CD4-positive, CD25-positive, alpha-beta regulatory T cell (primary cell): Measurements from ENCODE around the gene EBF4. TPM values are rescaled to one million over a fixed set of nuclear protein-coding genes. Genes with fewer than 3 reads are reported as not detected.
A peak's percentile ranks its signal among the peaks of the same experiment; 100 is the strongest.

Experiments
- ATAC-seq, 2 donors: fragments of 150-1000 bp; cut with Tn5 transposase; one replicate each; pipeline ENCODE4 v1.10.0; 2021; ENCODE audit warnings: low read depth in 2 of 2, moderate number of reproducible peaks in 2 of 2, moderate library complexity in 1 of 2
- DNase-seq, 3 donors: peaks; one replicate each; pipeline versions ENCODE4 v3.0.0 to v3.0.0-alpha.2; 2012 to 2022; ENCODE audit warnings: mixed read lengths in 1 of 3
- H3K27ac ChIP-seq: one replicate; pipeline ENCODE4 v1.7.0; 2013; ENCODE audit warnings: mild to moderate bottlenecking, low read length; ENCODE audit not compliant: insufficient read depth, poor library complexity, severe bottlenecking
- H3K27me3 ChIP-seq: one replicate; pipeline ENCODE4 v1.7.0; 2013; ENCODE audit warnings: low read length; ENCODE audit not compliant: control insufficient read depth, insufficient read depth
- H3K36me3 ChIP-seq: one replicate; pipeline ENCODE4 v1.7.0; 2013; ENCODE audit warnings: mild to moderate bottlenecking, low read length, moderate library complexity; ENCODE audit not compliant: control insufficient read depth, insufficient read depth
- H3K4me1 ChIP-seq: 2 replicates; pipeline ENCODE4 v1.7.0; 2013; ENCODE audit warnings: mild to moderate bottlenecking, low read length; ENCODE audit not compliant: insufficient read depth, control insufficient read depth, poor library complexity, severe bottlenecking
- H3K4me3 ChIP-seq: one replicate; pipeline ENCODE4 v1.7.0; 2013; ENCODE audit warnings: low read depth, mild to moderate bottlenecking, low read length, moderate library complexity
- H3K9me3 ChIP-seq, 2 experiments: 1 replicate in 1 of 2; 2 replicates in 1 of 2; pipeline ENCODE4 v1.7.0; 2013; ENCODE audit warnings: low read length in 2 of 2, mild to moderate bottlenecking in 1 of 2, moderate library complexity in 1 of 2; ENCODE audit not compliant: control insufficient read depth in 2 of 2
- H3K27ac Mint-ChIP-seq, 3 donors: one replicate each; pipeline ENCODE4 v1.8.0; 2020 to 2022; ENCODE audit warnings: mild to moderate bottlenecking in 3 of 3, mixed read lengths in 3 of 3, moderate library complexity in 2 of 3
- H3K27me3 Mint-ChIP-seq: one replicate; pipeline ENCODE4 v1.8.0; 2022; ENCODE audit warnings: mild to moderate bottlenecking, mixed read lengths
- H3K36me3 Mint-ChIP-seq: one replicate; pipeline ENCODE4 v1.8.0; 2020; ENCODE audit warnings: mixed read lengths
- H3K4me1 Mint-ChIP-seq, 4 donors: one replicate each; pipeline ENCODE4 v1.8.0; 2020 to 2022; ENCODE audit warnings: mixed read lengths in 4 of 4, mild to moderate bottlenecking in 1 of 4
- H3K4me3 Mint-ChIP-seq, 4 donors: one replicate each; pipeline ENCODE4 v1.8.0; 2020 to 2022; ENCODE audit warnings: mild to moderate bottlenecking in 4 of 4, mixed read lengths in 4 of 4, moderate library complexity in 3 of 4
- H3K9me3 Mint-ChIP-seq, 7 donors: one replicate each; pipeline ENCODE4 v1.8.0; 2020 to 2022; ENCODE audit warnings: mixed read lengths in 7 of 7, mild to moderate bottlenecking in 3 of 7, moderate library complexity in 2 of 7
- polyA plus RNA-seq, 4 donors: library from polyadenylated mRNA; unstranded; fragments of 300-500 nt; fragmentation: Illumina TruSeq; gene quantifications; one replicate each; pipeline ENCODE4 v1.2.3, GENCODE V29; 2021
- total RNA-seq: library from RNA; stranded (reverse); gene quantifications from one replicate; pipeline ENCODE4 v1.2.3, GENCODE V29; 2022

EBF4 gene
- total and polyA plus RNA-seq, 5 donors from 2014 or later = 0.36 to 1.8 (median 0.76) TPM; not detected in 2

DNA sequence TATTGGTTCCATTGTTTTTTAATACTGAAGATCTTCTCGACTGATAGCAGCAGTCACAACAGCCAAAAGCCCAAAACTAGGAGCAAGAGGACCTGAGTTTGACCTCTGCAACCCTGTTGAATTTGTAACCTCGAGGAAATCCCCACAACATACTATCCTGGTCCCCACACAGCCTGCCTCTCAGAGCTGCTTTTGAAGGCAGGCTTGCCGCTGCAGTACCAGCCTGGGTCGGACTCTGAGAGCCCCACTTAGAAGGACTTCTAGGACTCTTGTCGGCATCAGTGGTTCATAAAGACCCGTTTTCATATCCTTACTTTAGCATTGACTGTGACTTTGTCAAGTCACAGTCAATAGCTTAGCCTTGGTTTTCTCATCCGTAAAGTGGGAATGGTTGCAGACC is 49.3 kb downstream of the EBF4 start:
- H3K4me3 ChIP-seq = peak overlapping the region; percentile 76
- H3K9me3 ChIP-seq = no peaks in the 10 kb centered on the region
- Mint-ChIP-seq H3K27me3 (peaks cover 8% of the 10 kb centered on the region), H3K9me3 (no peaks in the 10 kb centered on the region), H3K4me3 (peak overlapping the region; percentile 51 to 78 (median 62)), H3K4me1 (peaks cover 11 to 56% (median 38%) of the 10 kb centered on the region in 4 donors), H3K27ac (peak overlapping the region; percentile 93 to 99 (median 94)), H3K36me3 (no peaks in the 10 kb centered on the region)
- peaks cover 29% of the 10 kb centered on the region for H3K4me1 ChIP-seq
- ATAC-seq = no peak
- no peaks in the 10 kb centered on the region for H3K27me3 ChIP-seq
- DNase-seq = no peak
- no peaks in the 10 kb centered on the region for H3K36me3 ChIP-seq
- peak overlapping the region; percentile 63 for H3K27ac ChIP-seq

DNA sequence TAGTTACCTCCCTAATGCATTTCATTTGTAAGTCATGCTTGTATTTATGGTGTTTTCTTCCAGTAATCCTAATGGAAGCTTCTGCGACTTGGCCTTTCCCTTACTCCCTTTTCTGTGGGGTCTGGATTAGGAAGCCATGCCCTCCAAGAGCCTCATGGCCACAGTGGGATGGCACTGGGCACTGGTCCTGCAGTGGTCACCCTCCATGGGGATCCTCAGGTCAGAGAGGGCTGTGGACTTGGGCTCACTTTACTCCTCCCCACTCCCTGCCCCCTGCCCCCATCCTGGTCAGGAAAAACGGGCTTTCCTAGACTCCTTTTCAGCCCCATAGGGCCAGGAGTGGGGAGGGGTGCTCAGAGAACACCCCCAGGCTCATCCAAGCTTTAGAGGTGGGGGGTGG is 49.9 kb downstream of the EBF4 start:
- DNase-seq (no peak), ATAC-seq (no peak)
- Histone ChIP-seq H3K4me1 (peaks cover 29% of the 10 kb centered on the region), H3K4me3 (peak overlapping the region; percentile 76), H3K36me3 (no peaks in the 10 kb centered on the region), H3K27ac (peak overlapping the region; percentile 63), H3K9me3 (no peaks in the 10 kb centered on the region), H3K27me3 (no peaks in the 10 kb centered on the region)
- Mint-ChIP-seq H3K9me3 (no peaks in the 10 kb centered on the region), H3K27ac (peak overlapping the region; percentile 93 to 99 (median 94)), H3K4me1 (peaks cover 11 to 56% (median 38%) of the 10 kb centered on the region in 4 donors), H3K27me3 (peaks cover 10% of the 10 kb centered on the region), H3K36me3 (no peaks in the 10 kb centered on the region), H3K4me3 (peak overlapping the region; percentile 52 to 75 (median 60))

DNA sequence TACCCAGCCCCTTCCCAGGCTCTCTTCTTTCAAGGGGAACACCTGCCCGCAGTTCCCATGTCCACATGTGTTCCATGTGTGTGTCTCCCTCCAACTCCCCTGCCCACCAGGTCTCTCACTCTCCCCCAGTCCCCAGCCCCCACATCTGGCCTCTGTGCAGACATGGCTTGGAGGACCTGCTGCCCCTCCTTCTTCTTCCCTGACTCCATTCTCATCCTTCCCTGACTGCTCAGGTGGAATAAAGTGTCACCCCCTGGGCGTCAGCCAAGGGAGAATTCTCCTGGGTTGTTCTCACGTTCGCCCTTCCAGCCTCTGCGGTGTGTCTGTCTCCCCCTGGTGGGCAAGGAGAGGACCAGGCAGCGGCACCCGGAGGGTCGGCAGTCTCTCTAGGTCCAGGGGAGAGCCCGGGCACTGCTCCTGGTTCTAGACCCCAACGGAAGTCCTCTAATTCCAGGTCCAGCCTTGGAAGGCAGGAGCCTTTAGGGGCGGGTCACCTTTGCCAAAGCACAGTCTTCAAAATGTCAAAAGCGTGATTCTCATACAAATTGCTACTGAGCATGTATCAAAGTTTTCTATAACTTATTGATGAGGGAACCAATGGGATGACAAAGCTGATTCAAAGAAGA is 50.5 kb downstream of the EBF4 start:
- Mint-ChIP-seq H3K9me3 (no peaks in the 10 kb centered on the region), H3K27ac (peak overlapping the region; percentile 93 to 96 (median 94)), H3K36me3 (no peaks in the 10 kb centered on the region), H3K27me3 (peaks cover 13% of the 10 kb centered on the region), H3K4me1 (peaks cover 11 to 55% (median 39%) of the 10 kb centered on the region in 4 donors), H3K4me3 (peak overlapping the region; percentile 45 to 78 (median 64))
- DNase-seq = peak; percentile 56 to 76 (median 74)
- Histone ChIP-seq H3K9me3 (no peaks in the 10 kb centered on the region), H3K27me3 (no peaks in the 10 kb centered on the region), H3K4me3 (no peak overlapping the region), H3K27ac (peak overlapping the region; percentile 63), H3K36me3 (no peaks in the 10 kb centered on the region), H3K4me1 (peaks cover 29% of the 10 kb centered on the region)
- peak; percentile 56 to 60 for ATAC-seq

DNA sequence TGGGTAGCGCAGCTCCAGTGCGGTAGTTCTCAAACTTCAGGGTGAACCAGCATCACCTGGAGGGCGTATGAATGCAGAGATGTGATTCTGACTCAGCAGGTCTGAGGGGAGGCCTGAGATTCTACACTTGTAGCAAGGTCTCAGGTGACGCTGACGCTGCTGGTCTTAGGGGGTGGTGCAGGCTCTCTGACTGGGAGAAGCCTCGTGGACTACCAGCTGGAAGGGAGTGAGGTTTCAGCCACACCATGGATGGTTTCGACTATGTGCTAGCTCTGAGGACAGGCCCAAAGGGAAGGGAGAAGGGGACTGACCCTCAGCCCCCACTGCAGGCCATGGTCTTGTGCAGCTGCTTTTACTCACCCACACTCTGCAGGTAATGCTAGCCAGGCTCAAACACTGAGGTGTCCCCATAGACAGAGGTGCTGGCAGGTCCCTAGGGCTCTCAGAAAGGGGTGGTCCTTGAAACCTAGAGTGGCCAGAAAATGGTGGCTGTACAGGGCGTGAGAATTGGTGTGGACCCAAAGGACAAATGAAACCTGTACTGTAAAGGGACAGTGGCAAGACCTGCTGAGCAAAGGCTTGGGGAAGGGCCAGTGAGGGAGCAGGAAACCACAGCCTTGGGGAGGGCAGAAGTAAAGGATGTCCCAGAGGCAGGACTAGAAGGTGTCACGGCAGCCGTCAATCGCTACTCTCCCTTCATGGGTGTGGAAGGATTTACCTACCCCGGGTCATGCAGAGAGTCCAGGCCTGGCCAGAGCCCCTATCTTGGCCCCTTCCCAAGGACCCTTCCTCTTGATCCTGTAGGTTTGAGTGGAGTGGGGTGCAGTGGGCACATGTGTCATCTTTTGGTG is 52.7 kb downstream of the EBF4 start:
- Mint-ChIP-seq H3K4me1 (peaks cover 11 to 42% (median 36%) of the 10 kb centered on the region in 4 donors), H3K4me3 (no peak overlapping the region), H3K9me3 (no peaks in the 10 kb centered on the region), H3K36me3 (no peaks in the 10 kb centered on the region), H3K27ac (peak overlapping the region in 2 of 3 donors; percentile 53 to 61), H3K27me3 (peaks cover 20% of the 10 kb centered on the region)
- H3K27me3 ChIP-seq = no peaks in the 10 kb centered on the region
- ATAC-seq (no peak), DNase-seq (no peak)
- no peak overlapping the region for H3K27ac ChIP-seq
- no peak overlapping the region for H3K4me3 ChIP-seq
- H3K9me3 ChIP-seq = no peaks in the 10 kb centered on the region
- peaks cover 29% of the 10 kb centered on the region for H3K4me1 ChIP-seq
- H3K36me3 ChIP-seq = no peaks in the 10 kb centered on the region

DNA sequence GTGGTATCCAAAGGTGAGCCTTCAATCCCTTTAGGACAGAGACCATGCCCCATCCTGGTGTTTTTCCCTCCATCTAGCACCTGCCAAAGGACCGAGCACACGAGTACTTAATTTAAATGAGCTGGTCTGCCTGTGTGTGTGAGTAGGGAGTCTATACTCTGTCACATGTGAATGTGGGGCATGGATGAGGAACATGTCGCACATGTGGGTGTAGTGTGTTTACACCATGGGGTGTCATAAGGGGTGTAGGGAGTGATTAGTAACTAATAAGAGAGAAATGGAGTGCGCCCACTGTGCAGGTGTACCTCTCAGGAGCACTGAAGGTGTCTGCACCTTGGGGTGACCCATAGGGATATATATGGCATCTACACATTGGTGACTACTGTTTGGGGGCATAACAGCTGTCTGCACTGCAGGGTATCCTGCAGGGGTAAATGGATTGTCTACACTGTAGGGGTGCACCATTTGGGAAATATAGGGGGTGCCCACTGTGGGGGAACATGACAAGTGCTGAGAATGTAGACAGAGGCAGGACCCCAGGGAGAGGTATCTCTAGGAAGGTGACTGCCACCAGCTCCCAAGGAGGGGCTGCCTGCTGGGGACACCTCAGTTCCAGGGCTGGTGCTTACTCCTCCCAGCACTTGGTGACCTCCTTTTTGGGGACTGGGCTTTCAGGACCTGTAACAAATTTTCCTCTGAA is 53.5 kb downstream of the EBF4 start:
- H3K27ac Mint-ChIP-seq = peak overlapping the region in 2 of 3 donors; percentile 61 to 82
- DNase-seq = no peak

DNA sequence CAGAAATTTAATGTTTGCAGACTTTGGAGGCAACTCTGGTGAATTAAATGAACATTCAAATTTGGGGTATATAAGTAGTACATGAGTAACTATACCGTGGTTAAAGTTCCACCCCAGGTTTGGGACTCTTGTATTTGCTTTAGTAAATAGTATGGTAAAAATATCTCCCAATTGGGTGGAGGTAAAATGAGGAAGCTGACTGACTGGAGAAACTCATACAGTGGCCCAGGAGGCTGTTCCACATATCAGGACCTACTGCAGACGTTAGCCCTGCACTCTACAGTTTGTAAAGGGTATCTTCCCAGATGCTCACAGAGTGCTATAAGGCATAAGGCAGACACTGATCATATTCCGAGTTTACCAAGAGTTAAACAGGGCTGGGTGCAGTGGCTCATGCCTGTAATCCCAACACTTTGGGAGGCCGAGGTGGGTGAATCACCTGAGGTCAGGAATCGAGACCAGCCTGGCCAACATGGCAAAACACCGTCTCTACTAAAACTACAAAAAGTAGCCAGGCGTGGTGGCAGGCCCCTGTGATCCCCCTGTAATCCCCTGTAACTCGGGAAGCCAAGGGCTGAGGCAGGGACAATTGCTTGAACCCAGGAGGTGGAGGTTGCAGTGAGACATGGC is 54.2 kb downstream of the EBF4 start:
- Histone ChIP-seq H3K9me3 (no peaks in the 10 kb centered on the region), H3K4me3 (no peak overlapping the region), H3K27ac (no peak overlapping the region), H3K4me1 (peaks cover 32% of the 10 kb centered on the region), H3K27me3 (no peaks in the 10 kb centered on the region), H3K36me3 (no peaks in the 10 kb centered on the region)
- Mint-ChIP-seq H3K27me3 (peaks cover 32% of the 10 kb centered on the region), H3K36me3 (no peaks in the 10 kb centered on the region), H3K4me3 (no peak overlapping the region), H3K4me1 (peaks cover 4 to 40% (median 30%) of the 10 kb centered on the region in 4 donors), H3K27ac (peak overlapping the region in 1 of 3 donors; percentile 16), H3K9me3 (no peaks in the 10 kb centered on the region)
- DNase-seq (no peak), ATAC-seq (no peak)

More for the DNA sequence above, 53.5 kb downstream of the EBF4 start:
- H3K4me1 ChIP-seq = peaks cover 32% of the 10 kb centered on the region
- Mint-ChIP-seq H3K4me1 (peaks cover 11 to 42% (median 35%) of the 10 kb centered on the region in 4 donors), H3K9me3 (no peaks in the 10 kb centered on the region), H3K27me3 (peaks cover 28% of the 10 kb centered on the region), H3K36me3 (no peaks in the 10 kb centered on the region), H3K4me3 (no peak overlapping the region)
- H3K27ac ChIP-seq = no peak overlapping the region
- H3K27me3 ChIP-seq = no peaks in the 10 kb centered on the region
- H3K4me3 ChIP-seq = no peak overlapping the region
- ATAC-seq = no peak
- H3K36me3 ChIP-seq = no peaks in the 10 kb centered on the region
- H3K9me3 ChIP-seq = no peaks in the 10 kb centered on the region

DNA sequence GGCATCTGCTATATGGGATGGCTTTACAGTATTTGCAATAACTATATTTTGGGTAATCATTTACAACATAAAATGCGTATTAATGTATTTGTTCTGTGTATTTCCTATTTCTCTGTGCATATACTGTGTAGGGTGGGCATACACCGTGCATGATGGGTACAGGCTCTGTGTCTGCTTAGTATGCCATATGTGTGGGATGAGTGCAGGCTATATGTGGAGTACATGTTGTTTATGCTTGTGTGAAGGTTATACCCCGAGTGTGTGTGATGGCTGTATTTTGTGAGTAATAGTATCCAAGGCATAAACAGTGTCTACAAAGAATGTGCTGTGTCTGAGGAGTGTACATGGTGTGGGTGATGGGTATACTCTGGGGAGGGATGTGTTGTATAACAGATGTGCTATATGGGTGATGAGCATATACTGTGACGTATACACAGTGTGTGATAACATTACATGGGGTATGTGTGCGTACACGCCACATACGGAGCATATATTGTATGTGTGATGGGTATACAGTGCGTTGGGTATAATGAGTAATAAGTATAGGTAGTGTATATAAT is 55.2 kb downstream of the EBF4 start:
- Histone ChIP-seq H3K4me3 (no peak overlapping the region), H3K27me3 (no peaks in the 10 kb centered on the region), H3K9me3 (no peaks in the 10 kb centered on the region), H3K36me3 (no peaks in the 10 kb centered on the region), H3K27ac (no peak overlapping the region), H3K4me1 (peaks cover 32% of the 10 kb centered on the region)
- Mint-ChIP-seq H3K27me3 (peaks cover 34% of the 10 kb centered on the region), H3K4me1 (peaks cover 0 to 31% (median 22%) of the 10 kb centered on the region in 4 donors), H3K4me3 (peak overlapping the region in 1 of 4 donors; percentile 31), H3K9me3 (no peaks in the 10 kb centered on the region), H3K27ac (peak overlapping the region in 1 of 3 donors; percentile 28), H3K36me3 (no peaks in the 10 kb centered on the region)
- DNase-seq (no peak), ATAC-seq (no peak)
